Measurements from ENCODE around the gene STEAP1B.
"Not testable (repeated sequence)": the region's sequence is repeated elsewhere in the genome, so short reads cannot be mapped to it uniquely, and the experiment has no call there.

STEAP1B gene

GRCh38 chr7:22499888-22500689 is at the start of gene STEAP1B:
TSS of gene STEAP1B (minus strand) at chr7:22500188. CDS start at chr7:22494855, 5,333 bp downstream.
- H3K4me3 Mint-ChIP-seq, result peak within 1 kb of the TSS; percentile 21
- DNase-seq (ENCODE audit: low spot score in 2 of 2) (peak; percentile 62 to 76), ATAC-seq (replicated peaks; ENCODE audit: extremely low read depth, poor library complexity, severe bottlenecking) (peak; percentile 85)
- not testable (repeated sequence) for H3K27ac Mint-ChIP-seq (ENCODE audit: low read depth); H3K9me3 Mint-ChIP-seq; H3K4me1 Mint-ChIP-seq; H3K36me3 Mint-ChIP-seq (ENCODE audit: insufficient read depth)
- H3K27me3 Mint-ChIP-seq, result peaks cover 53% of the 10 kb centered on the region

- no peaks in the 10 kb centered on the region for H3K36me3 Mint-ChIP-seq (ENCODE audit: insufficient read depth)
- H3K9me3 Mint-ChIP-seq, result no peaks in the 10 kb centered on the region
- H3K27ac Mint-ChIP-seq (ENCODE audit: low read depth), result no peak overlapping the region
- ATAC-seq (replicated peaks; ENCODE audit: extremely low read depth, poor library complexity, severe bottlenecking) (no peak), DNase-seq (ENCODE audit: low spot score in 2 of 2) (no peak)
- H3K4me1 Mint-ChIP-seq, result peaks cover 8% of the 10 kb centered on the region
- peaks cover 86% of the 10 kb centered on the region for H3K27me3 Mint-ChIP-seq
- H3K4me3 Mint-ChIP-seq, result peak overlapping the region; percentile 60
Measured at GRCh38 chr7:22549051-22549450, 49.1 kb upstream of the STEAP1B start.

- DNase-seq (ENCODE audit: low spot score in 2 of 2) (no peak), ATAC-seq (replicated peaks; ENCODE audit: extremely low read depth, poor library complexity, severe bottlenecking) (no peak)
- no peaks in the 10 kb centered on the region for H3K9me3 Mint-ChIP-seq
- H3K4me3 Mint-ChIP-seq, result no peak overlapping the region
- H3K27ac Mint-ChIP-seq (ENCODE audit: low read depth), result no peak overlapping the region
- no peaks in the 10 kb centered on the region for H3K36me3 Mint-ChIP-seq (ENCODE audit: insufficient read depth)
- peaks cover 82% of the 10 kb centered on the region for H3K27me3 Mint-ChIP-seq
- peaks cover 8% of the 10 kb centered on the region for H3K4me1 Mint-ChIP-seq
Measured at GRCh38 chr7:22548313-22548712, 48.3 kb upstream of the STEAP1B start.

- Mint-ChIP-seq H3K9me3 (no peaks in the 10 kb centered on the region), H3K27ac (ENCODE audit: low read depth) (no peak overlapping the region), H3K4me1 (peaks cover 8% of the 10 kb centered on the region), H3K36me3 (ENCODE audit: insufficient read depth) (peaks cover 2% of the 10 kb centered on the region), H3K27me3 (peaks cover 82% of the 10 kb centered on the region), H3K4me3 (no peak overlapping the region)
- no peak for ATAC-seq (replicated peaks; ENCODE audit: extremely low read depth, poor library complexity, severe bottlenecking)
- DNase-seq (ENCODE audit: low spot score in 2 of 2), result no peak
Measured at GRCh38 chr7:22546769-22547168, 46.8 kb upstream of the STEAP1B start.

GRCh38 chr7:22545529-22545928 is 45.5 kb upstream of the STEAP1B start:
- H3K4me3 Mint-ChIP-seq, result no peak overlapping the region
- no peaks in the 10 kb centered on the region for H3K9me3 Mint-ChIP-seq
- peaks cover 8% of the 10 kb centered on the region for H3K4me1 Mint-ChIP-seq
- H3K36me3 Mint-ChIP-seq (ENCODE audit: insufficient read depth), result peaks cover 2% of the 10 kb centered on the region
- no peak overlapping the region for H3K27ac Mint-ChIP-seq (ENCODE audit: low read depth)
- DNase-seq (ENCODE audit: low spot score in 2 of 2), result no peak
- ATAC-seq (replicated peaks; ENCODE audit: extremely low read depth, poor library complexity, severe bottlenecking), result no peak
- H3K27me3 Mint-ChIP-seq, result peaks cover 77% of the 10 kb centered on the region

GRCh38 chr7:22544245-22544644 is 44.3 kb upstream of the STEAP1B start:
- peaks cover 2% of the 10 kb centered on the region for H3K36me3 Mint-ChIP-seq (ENCODE audit: insufficient read depth)
- H3K4me3 Mint-ChIP-seq, result no peak overlapping the region
- DNase-seq (ENCODE audit: low spot score in 2 of 2) (no peak), ATAC-seq (replicated peaks; ENCODE audit: extremely low read depth, poor library complexity, severe bottlenecking) (no peak)
- H3K27ac Mint-ChIP-seq (ENCODE audit: low read depth), result no peak overlapping the region
- peaks cover 66% of the 10 kb centered on the region for H3K27me3 Mint-ChIP-seq
- H3K9me3 Mint-ChIP-seq, result no peaks in the 10 kb centered on the region
- peaks cover 2% of the 10 kb centered on the region for H3K4me1 Mint-ChIP-seq

GRCh38 chr7:22543169-22543568 is 43.2 kb upstream of the STEAP1B start:
- Mint-ChIP-seq H3K4me1 (no peaks in the 10 kb centered on the region), H3K4me3 (no peak overlapping the region), H3K27me3 (peaks cover 61% of the 10 kb centered on the region), H3K36me3 (ENCODE audit: insufficient read depth) (peaks cover 2% of the 10 kb centered on the region), H3K27ac (ENCODE audit: low read depth) (no peak overlapping the region), H3K9me3 (no peaks in the 10 kb centered on the region)
- DNase-seq (ENCODE audit: low spot score in 2 of 2) (no peak), ATAC-seq (replicated peaks; ENCODE audit: extremely low read depth, poor library complexity, severe bottlenecking) (no peak)

GRCh38 chr7:22542669-22543068 is 42.7 kb upstream of the STEAP1B start:
- Mint-ChIP-seq H3K36me3 (ENCODE audit: insufficient read depth) (peaks cover 2% of the 10 kb centered on the region), H3K27ac (ENCODE audit: low read depth) (no peak overlapping the region), H3K9me3 (no peaks in the 10 kb centered on the region), H3K4me1 (no peaks in the 10 kb centered on the region), H3K4me3 (no peak overlapping the region), H3K27me3 (peaks cover 59% of the 10 kb centered on the region)
- ATAC-seq (replicated peaks; ENCODE audit: extremely low read depth, poor library complexity, severe bottlenecking), result no peak
- no peak for DNase-seq (ENCODE audit: low spot score in 2 of 2)

GRCh38 chr7:22542254-22542653 is 42.3 kb upstream of the STEAP1B start:
- ATAC-seq (replicated peaks; ENCODE audit: extremely low read depth, poor library complexity, severe bottlenecking), result no peak
- no peaks in the 10 kb centered on the region for H3K9me3 Mint-ChIP-seq
- peaks cover 55% of the 10 kb centered on the region for H3K27me3 Mint-ChIP-seq

GRCh38 chr7:22541789-22542188 is 41.8 kb upstream of the STEAP1B start:
- no peak for ATAC-seq (replicated peaks; ENCODE audit: extremely low read depth, poor library complexity, severe bottlenecking)
- H3K36me3 Mint-ChIP-seq (ENCODE audit: insufficient read depth), result peaks cover 2% of the 10 kb centered on the region
- no peak overlapping the region for H3K4me3 Mint-ChIP-seq
- no peak for DNase-seq (ENCODE audit: low spot score in 2 of 2)
- no peak overlapping the region for H3K27ac Mint-ChIP-seq (ENCODE audit: low read depth)
- peaks cover 50% of the 10 kb centered on the region for H3K27me3 Mint-ChIP-seq
- H3K4me1 Mint-ChIP-seq, result no peaks in the 10 kb centered on the region
- no peaks in the 10 kb centered on the region for H3K9me3 Mint-ChIP-seq

More at GRCh38 chr7:22542254-22542653, 42.3 kb upstream of the STEAP1B start:
- H3K36me3 Mint-ChIP-seq (ENCODE audit: insufficient read depth), result peaks cover 2% of the 10 kb centered on the region
- H3K4me1 Mint-ChIP-seq, result no peaks in the 10 kb centered on the region
- H3K4me3 Mint-ChIP-seq, result no peak overlapping the region
- no peak overlapping the region for H3K27ac Mint-ChIP-seq (ENCODE audit: low read depth)
- no peak for DNase-seq (ENCODE audit: low spot score in 2 of 2)

- peaks cover 33% of the 10 kb centered on the region for H3K27me3 Mint-ChIP-seq
- DNase-seq (ENCODE audit: low spot score in 2 of 2); ATAC-seq (replicated peaks; ENCODE audit: extremely low read depth, poor library complexity, severe bottlenecking); H3K4me3 Mint-ChIP-seq; H3K9me3 Mint-ChIP-seq; H3K4me1 Mint-ChIP-seq; H3K27ac Mint-ChIP-seq (ENCODE audit: low read depth); H3K36me3 Mint-ChIP-seq (ENCODE audit: insufficient read depth): not testable (repeated sequence)
Measured at GRCh38 chr7:22528537-22528936, 28.5 kb upstream of the STEAP1B start.

- H3K4me1 Mint-ChIP-seq; ATAC-seq (replicated peaks; ENCODE audit: extremely low read depth, poor library complexity, severe bottlenecking); H3K9me3 Mint-ChIP-seq; DNase-seq (ENCODE audit: low spot score in 2 of 2); H3K27ac Mint-ChIP-seq (ENCODE audit: low read depth); H3K36me3 Mint-ChIP-seq (ENCODE audit: insufficient read depth); H3K4me3 Mint-ChIP-seq: not testable (repeated sequence)
- H3K27me3 Mint-ChIP-seq, result peaks cover 63% of the 10 kb centered on the region
Measured at GRCh38 chr7:22524353-22524947, 24.5 kb upstream of the STEAP1B start.

All from central memory CD8-positive, alpha-beta T cell (primary cell).